ENCODE data around the gene PLEKHA7. TPM values are rescaled to one million over a fixed set of nuclear protein-coding genes. Genes with fewer than 3 reads are reported as not detected.
A peak's percentile ranks its signal among the peaks of the same experiment; 100 is the strongest.

Gene PLEKHA7
- total and polyA plus RNA-seq, 2 of the 13 experiments (the other 11 are each of a cell fraction or from before 2014, with no cell fraction given): 17.5 to 18.7 TPM

GRCh38 chr11:16985297-16985696 lies 28.9 kb downstream of the PLEKHA7 start (continued):
- TF ChIP-seq MLXIP (CRISPR knock-in tag; IDR thresholded peaks at IDR 0.05; ENCODE audit: borderline replicate concordance) (peak; percentile 16; the same call in 1 of the 2 replicates), YY1 (IDR thresholded peaks at IDR 0.05; ENCODE audit: insufficient read depth, insufficient replicate concordance, low read depth, low read length) (no peak), SOX6 (IDR thresholded peaks at IDR 0.05) (no peak), SOX6 (CRISPR knock-in tag; IDR thresholded peaks at IDR 0.05) (peak; percentile 63), PATZ1 (CRISPR knock-in tag; IDR thresholded peaks at IDR 0.05) (0 out of 2 replicates have a peak, but pooled peaks have one; percentile 39), ZNF292 (CRISPR knock-in tag; IDR thresholded peaks at IDR 0.05; ENCODE audit: borderline replicate concordance, low read depth) (no peak), BCL6 (CRISPR knock-in tag; IDR thresholded peaks at IDR 0.05) (peak; percentile 38; the same call in 1 of the 2 replicates), BATF2 (CRISPR knock-in tag; IDR thresholded peaks at IDR 0.05) (no peak), ZBTB38 (CRISPR knock-in tag; IDR thresholded peaks at IDR 0.05) (0 out of 2 replicates have a peak, but pooled peaks have one; percentile 42), RAD51 (IDR thresholded peaks at IDR 0.05; ENCODE audit: borderline replicate concordance) (0 out of 2 replicates have a peak, but pooled peaks have one; percentile 23), EHMT2 (IDR thresholded peaks at IDR 0.05; ENCODE audit: borderline replicate concordance, low read depth, low read length) (0 out of 2 replicates have a peak, but pooled peaks have one; percentile 3), ZNF281 (CRISPR knock-in tag; IDR thresholded peaks at IDR 0.05; ENCODE audit: borderline replicate concordance) (peak; percentile 94), RARA (CRISPR knock-in tag; IDR thresholded peaks at IDR 0.05) (0 out of 2 replicates have a peak, but pooled peaks have one; percentile 45), KLF16 (CRISPR knock-in tag; IDR thresholded peaks at IDR 0.05) (0 out of 4 replicates have a peak, but pooled peaks of 1 of the 2 experiments have one; percentile 10), NFIC (IDR thresholded peaks at IDR 0.05; ENCODE audit: low read length) (0 out of 2 replicates have a peak, but pooled peaks have one; percentile 39), RBM39 (IDR thresholded peaks at IDR 0.05; ENCODE audit: low read depth, low read length, poor library complexity, severe bottlenecking) (no peak), KDM6A (CRISPR knock-in tag; IDR thresholded peaks at IDR 0.05; ENCODE audit: low read depth) (no peak; the same call in 1 of the 2 replicates), HNRNPUL1 (IDR thresholded peaks at IDR 0.05; ENCODE audit: low read depth, low read length) (no peak)
